ENCODE measurements around the gene SSC4D.

- TF ChIP-seq CTCF (conservative IDR thresholded peaks at IDR 0.05 in 1 of 2, IDR thresholded peaks at IDR 0.05 in 1 of 2; ENCODE audit: low read depth in 1 of 2, low read length in 2 of 2) (no peak), EZH2 (IDR thresholded peaks at IDR 0.05; ENCODE audit: low read length, missing control alignments) (no peak)
These were observed 22.7 kb downstream of the SSC4D start for GRCh38 chr7:76386691-76387260.
